ENCODE data around the gene CFAP299. TPM values are rescaled to one million over a fixed set of nuclear protein-coding genes. Genes with fewer than 3 reads are reported as not detected.

The CFAP299 gene
- total RNA-seq, 1 experiment from 2014 or later: not detected

DNA sequence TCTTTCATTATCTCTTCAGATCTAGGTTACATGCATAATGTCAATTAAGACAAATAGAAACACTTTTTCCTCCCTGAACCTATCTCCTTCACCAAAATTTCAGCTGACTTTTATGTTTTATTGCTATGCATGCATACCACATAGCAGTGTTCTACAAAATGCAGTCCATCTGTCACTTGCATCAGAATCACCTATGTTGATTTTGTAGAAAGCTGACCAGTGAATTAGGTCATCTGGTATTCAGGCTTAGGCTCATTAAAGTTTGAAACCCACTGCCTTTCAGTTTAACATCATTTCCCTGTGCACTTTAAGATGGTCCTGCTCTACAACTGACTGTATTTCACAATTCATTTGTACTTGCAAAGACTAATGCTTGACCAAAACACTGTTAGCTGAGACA, 277.9 kb downstream of the CFAP299 start:
- H3K27me3 ChIP-seq (ENCODE audit: insufficient read depth, low read length): peaks cover 20% of the 10 kb centered on the region; the same call in 1 of the 2 replicates
- H3K4me2 ChIP-seq (ENCODE audit: low read length): no peak overlapping the region
- H3K9me2 ChIP-seq (ENCODE audit: insufficient read depth): no peaks in the 10 kb centered on the region
- intact Hi-C loops (cut with micrococcal nuclease): no loop called here
- ChIA-PET CTCF (no interaction called here), POLR2A (no interaction called here), RAD21 (ENCODE audit: low non-redundant PET in 1 of 2, low total read pairs in 2 of 2, uncharacterized antibody in 2 of 2, unreplicated experiment in 2 of 2) (no interaction called here)
- no peak overlapping the region for H3K9ac ChIP-seq (ENCODE audit: low read length)
- no peak for TF ChIP-seq EZH2phosphoT487 (IDR thresholded peaks at IDR 0.05; ENCODE audit: borderline replicate concordance)
- TF ChIP-seq JUND (IDR thresholded peaks at IDR 0.05): no peak
- no peak for TF ChIP-seq SP1 (IDR thresholded peaks at IDR 0.05; ENCODE audit: low read depth)
- no peak for TF ChIP-seq ZFX (IDR thresholded peaks at IDR 0.05)
- no peak for TF ChIP-seq FOSL1 (IDR thresholded peaks at IDR 0.05; ENCODE audit: low read depth)
- TF ChIP-seq, protein P1, sequence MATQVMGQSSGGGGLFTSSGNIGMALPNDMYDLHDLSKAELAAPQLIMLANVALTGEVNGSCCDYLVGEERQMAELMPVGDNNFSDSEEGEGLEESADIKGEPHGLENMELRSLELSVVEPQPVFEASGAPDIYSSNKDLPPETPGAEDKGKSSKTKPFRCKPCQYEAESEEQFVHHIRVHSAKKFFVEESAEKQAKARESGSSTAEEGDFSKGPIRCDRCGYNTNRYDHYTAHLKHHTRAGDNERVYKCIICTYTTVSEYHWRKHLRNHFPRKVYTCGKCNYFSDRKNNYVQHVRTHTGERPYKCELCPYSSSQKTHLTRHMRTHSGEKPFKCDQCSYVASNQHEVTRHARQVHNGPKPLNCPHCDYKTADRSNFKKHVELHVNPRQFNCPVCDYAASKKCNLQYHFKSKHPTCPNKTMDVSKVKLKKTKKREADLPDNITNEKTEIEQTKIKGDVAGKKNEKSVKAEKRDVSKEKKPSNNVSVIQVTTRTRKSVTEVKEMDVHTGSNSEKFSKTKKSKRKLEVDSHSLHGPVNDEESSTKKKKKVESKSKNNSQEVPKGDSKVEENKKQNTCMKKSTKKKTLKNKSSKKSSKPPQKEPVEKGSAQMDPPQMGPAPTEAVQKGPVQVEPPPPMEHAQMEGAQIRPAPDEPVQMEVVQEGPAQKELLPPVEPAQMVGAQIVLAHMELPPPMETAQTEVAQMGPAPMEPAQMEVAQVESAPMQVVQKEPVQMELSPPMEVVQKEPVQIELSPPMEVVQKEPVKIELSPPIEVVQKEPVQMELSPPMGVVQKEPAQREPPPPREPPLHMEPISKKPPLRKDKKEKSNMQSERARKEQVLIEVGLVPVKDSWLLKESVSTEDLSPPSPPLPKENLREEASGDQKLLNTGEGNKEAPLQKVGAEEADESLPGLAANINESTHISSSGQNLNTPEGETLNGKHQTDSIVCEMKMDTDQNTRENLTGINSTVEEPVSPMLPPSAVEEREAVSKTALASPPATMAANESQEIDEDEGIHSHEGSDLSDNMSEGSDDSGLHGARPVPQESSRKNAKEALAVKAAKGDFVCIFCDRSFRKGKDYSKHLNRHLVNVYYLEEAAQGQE (IDR thresholded peaks at IDR 0.05; ENCODE audit: low read depth): no peak
- no peak for TF ChIP-seq ELF1 (IDR thresholded peaks at IDR 0.05; ENCODE audit: borderline replicate concordance, low read depth)
- TF ChIP-seq ZNF274 (IDR thresholded peaks at IDR 0.05; ENCODE audit: low read depth, low read length): no peak
- no peak for TF ChIP-seq MAX (IDR thresholded peaks at IDR 0.05)
- no peak for TF ChIP-seq EZH2 (IDR thresholded peaks at IDR 0.05)
- no peak for TF ChIP-seq SIN3A (IDR thresholded peaks at IDR 0.05; ENCODE audit: low read depth)
- TF ChIP-seq, protein P2, sequence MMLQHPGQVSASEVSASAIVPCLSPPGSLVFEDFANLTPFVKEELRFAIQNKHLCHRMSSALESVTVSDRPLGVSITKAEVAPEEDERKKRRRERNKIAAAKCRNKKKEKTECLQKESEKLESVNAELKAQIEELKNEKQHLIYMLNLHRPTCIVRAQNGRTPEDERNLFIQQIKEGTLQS (IDR thresholded peaks at IDR 0.05): no peak
- H3K4me3 ChIP-seq (replicated peaks in 1 of 2; ENCODE audit: low read depth in 1 of 2, low read length in 2 of 2): no peak overlapping the region
- no peaks in the 10 kb centered on the region for H3K79me2 ChIP-seq (ENCODE audit: insufficient read depth, low read length)
- no peaks in the 10 kb centered on the region for H3K9me3 ChIP-seq (ENCODE audit: control insufficient read depth in 1 of 2, insufficient read depth in 1 of 2, low read depth in 1 of 2, low read length in 2 of 2)
- H3K27ac ChIP-seq (ENCODE audit: low read depth, low read length): no peak overlapping the region
- no peaks in the 10 kb centered on the region for H3K36me3 ChIP-seq (ENCODE audit: control insufficient read depth in 1 of 2, insufficient read depth in 2 of 2, low read length in 2 of 2)
- H2AFZ ChIP-seq (ENCODE audit: low read depth, low read length, poor library complexity, severe bottlenecking): no peak overlapping the region
- BruUV-seq (replicated peaks): no TSS peak
- no peaks in the 10 kb centered on the region; the same call in 1 of the 2 replicates for H4K20me1 ChIP-seq (ENCODE audit: insufficient read depth)
- no peak for ATAC-seq
- no peak for DNase-seq (ENCODE audit: low read depth, low spot score)
- H3K4me1 ChIP-seq (ENCODE audit: control insufficient read depth in 1 of 2, insufficient read depth in 2 of 2, low read length in 2 of 2): no peaks in the 10 kb centered on the region

Data from HCT116 (cell line).